AG09319 (cell line): Measurements from ENCODE around the gene C1QTNF1.

Source experiments
- DNase-seq: peaks from one replicate; pipeline ENCODE4 v3.0.0-alpha.2; 2010; ENCODE audit warnings: low read depth; ENCODE audit errors: extremely low read depth
- CTCF ChIP-seq: IDR thresholded peaks from 2 replicates; pipeline ENCODE4 v1.5.1; 2011; ENCODE audit warnings: low read depth, mild to moderate bottlenecking, inconsistent platforms, low read length, moderate library complexity

The C1QTNF1 gene

GRCh38 chr17:79023180-79023705, 726 bp upstream of the C1QTNF1 start:
- no peak for TF ChIP-seq CTCF
- DNase-seq: no peak

DNA sequence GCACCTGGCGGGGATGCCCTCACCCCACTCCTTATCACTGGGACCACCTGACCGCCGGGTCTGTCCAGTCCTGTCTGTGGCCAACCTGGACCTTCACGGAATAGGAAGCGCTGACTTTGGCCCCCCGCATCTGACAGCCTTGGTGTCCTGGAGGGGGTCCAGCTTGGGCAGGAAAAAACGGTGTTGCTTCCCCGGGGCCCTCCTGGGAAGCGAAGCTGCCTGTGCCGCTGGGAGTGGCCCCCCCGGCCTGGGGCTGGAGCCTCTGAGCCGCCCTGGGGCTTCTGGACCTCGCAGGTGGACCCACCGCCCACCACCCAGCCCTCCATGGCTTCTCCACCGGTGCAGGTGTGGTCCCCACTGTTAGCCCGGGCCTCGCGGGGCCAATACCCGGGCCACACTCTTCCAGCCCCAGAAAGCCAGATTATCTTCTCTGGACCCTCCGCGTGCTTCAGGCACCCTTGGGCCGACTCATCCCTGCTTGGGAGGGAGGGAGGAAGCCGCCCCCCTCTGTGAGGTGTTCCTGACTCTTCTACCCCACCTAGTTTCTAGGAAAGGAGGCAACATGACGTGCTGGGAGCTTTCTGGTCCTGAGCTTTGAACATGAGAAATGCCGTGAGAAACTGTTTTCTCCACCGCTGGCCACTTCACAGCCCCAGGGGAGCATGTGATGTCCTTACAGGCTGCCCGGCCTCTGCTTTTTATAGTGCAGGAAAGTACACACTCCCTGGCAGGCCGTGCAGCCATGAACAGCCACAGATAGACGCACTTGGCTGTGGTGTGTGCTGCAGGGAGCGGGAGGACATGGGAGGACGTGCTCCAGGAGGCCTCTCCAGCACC, 1.1 kb downstream of the C1QTNF1 start:
- DNase-seq: no peak
- TF ChIP-seq CTCF: no peak

DNA sequence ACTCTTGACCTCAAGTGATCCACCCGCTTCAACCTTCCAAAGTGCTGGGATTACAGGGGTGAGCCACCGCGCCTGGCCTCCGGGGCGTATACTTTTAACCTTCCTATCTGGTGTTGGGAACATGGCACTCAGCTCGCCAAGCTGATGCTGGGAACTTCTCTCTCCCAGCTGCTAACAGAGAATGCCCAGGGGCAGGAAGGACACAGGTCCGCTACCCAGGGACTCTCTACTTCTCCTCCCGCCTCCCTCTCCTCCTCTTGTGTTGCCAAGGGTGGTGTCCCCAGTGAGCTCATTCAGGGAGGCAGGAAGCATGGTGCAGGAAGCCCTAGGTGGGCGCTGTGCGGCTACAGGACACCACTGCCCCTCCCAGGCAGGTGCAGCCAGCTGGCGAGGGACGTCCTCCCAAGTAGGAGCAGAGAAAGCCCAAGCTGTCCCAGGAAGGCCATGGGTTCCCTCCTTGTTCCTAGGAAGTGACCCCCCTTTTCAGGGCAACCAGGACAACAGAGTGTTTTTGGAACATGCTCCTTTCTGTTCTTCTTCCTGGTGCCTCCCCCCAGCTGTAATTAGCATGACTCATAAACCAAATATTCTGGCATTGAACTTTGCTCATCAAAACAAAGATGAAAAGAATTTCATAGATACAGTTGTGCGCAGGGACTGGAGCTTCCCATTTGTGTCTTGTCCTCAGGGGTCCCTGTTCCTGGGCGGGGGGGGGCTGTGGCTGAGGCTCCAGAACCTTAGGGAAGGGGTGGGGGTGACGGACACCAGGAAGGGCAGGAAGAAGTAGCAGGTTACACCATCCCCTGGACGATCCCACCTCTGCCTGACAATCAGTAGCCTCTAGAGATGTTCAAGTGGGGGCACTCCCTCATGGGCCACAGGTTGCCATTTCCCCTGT, 2.7 kb downstream of the C1QTNF1 start:
- no peak for TF ChIP-seq CTCF
- DNase-seq: no peak

DNA sequence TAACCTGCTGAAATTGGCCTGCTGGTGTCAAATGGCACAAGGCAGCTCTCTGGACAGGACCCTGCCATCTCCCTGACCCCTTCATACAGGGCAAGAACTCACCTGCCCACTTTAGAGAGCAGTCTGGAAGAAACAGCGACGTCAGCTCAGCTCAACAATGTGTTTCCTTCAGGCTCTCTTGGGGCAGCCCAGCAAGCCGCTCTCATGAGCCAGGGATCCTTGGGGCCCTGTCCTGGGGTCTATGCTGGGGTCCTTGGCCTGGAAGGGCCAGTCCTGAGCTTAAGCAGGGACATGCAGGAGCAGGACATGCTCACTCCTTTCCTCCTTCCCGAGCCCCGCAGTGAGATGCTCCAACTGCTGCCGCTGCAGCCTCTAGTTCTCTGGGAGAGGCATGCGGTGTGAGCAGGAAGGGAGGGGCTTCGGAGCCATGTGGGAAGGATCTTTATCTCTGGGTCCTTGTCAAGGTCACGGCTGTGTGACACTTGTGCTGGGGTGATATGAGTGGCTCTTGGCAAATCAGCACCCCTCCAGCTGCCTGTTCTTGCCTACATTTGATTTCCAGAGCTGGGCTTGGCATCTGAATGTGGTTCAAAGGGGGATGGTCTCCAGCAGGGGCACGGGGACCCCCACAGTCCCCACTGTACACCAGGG, 3.4 kb downstream of the C1QTNF1 start:
- no peak for TF ChIP-seq CTCF
- DNase-seq: no peak

DNA sequence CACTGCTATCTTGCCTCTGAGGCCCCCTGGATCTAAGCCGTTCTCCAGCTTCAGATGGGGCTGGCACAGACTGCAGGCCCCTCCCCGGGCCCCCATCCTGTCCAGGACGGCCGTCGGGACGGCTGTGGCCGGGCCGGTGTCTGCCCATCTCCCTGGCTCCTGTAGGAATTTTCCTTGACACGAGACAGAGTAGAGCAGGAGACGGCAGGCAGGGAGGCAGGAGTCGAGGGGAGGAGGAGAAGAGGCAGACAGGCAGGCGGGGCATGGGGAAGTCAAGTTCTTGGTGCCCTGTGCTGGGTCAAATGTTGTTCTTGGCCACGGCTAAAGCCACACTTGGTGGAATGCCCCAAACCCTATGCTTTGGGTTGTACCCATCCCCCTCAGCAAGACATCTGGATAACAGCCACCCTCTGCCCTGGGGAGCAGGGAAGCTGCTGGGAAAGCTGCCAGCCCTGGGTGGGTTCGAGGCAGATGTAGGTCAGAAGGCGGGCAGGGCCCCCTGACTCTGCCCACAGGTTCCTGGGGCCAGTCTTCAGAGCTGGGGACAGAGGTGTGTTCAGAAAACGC, 4.0 kb downstream of the C1QTNF1 start:
- DNase-seq: no peak
- TF ChIP-seq CTCF: no peak

- no peak for DNase-seq
- TF ChIP-seq CTCF: peak; percentile 23
Observed at GRCh38 chr17:79028496-79029326, 4.7 kb downstream of the C1QTNF1 start.
